AG04450 (cell line): ENCODE data around the gene PRKG1. TPM values are rescaled to one million over a fixed set of nuclear protein-coding genes. Genes with fewer than 3 reads are reported as not detected.

Experiments used
- CTCF ChIA-PET: fragments of 300-600, 350-600 bp; formaldehyde crosslinking; extraction: SDS; loops from one replicate; lab custom pipeline; 2022; ENCODE audit warnings: antibody characterized with exemption, inconsistent platforms; lab: Charles Lee
- POLR2A ChIA-PET: fragments of 350-600 bp; formaldehyde crosslinking; extraction: SDS; loops from one replicate; lab custom pipeline; 2021; ENCODE audit warnings: antibody characterized with exemption, inconsistent platforms; lab: Yijun Ruan, JAX
- DNase-seq: peaks from one replicate; pipeline ENCODE4 v3.0.0-alpha.2; 2011; ENCODE audit warnings: low read depth, low spot score
- H3K27ac ChIP-seq: one replicate; pipeline ENCODE4 v1.5.1; 2012; ENCODE audit warnings: low read depth, low read length, control low read depth
- H3K27me3 ChIP-seq: one replicate; pipeline ENCODE4 v1.6.0; 2012; ENCODE audit warnings: low read length; ENCODE audit not compliant: control insufficient read depth, insufficient read depth
- H3K4me3 ChIP-seq: 2 replicates; pipeline ENCODE4 v1.5.1; 2011; ENCODE audit warnings: mild to moderate bottlenecking, low read depth, low read length, control low read depth
- H3K9me3 ChIP-seq: 2 replicates; pipeline ENCODE4 v1.5.1; 2012; ENCODE audit warnings: low read length; ENCODE audit not compliant: control insufficient read depth, insufficient read depth
- polyA plus RNA-seq: library from polyadenylated mRNA; depleted of rRNA; stranded (reverse); fragments of >200 nt; gene quantifications from 2 replicates; pipeline ENCODE4 v1.2.3, GENCODE V29; 2011
- TF ChIP-seq, protein P1 (sequence below): IDR thresholded peaks from 2 replicates; pipeline ENCODE4 v1.5.1; 2011; ENCODE audit warnings: low read depth, low read length, control low read depth, inconsistent platforms

The PRKG1 gene
- polyA plus RNA-seq, 1 experiment = 19.0 TPM

DNA sequence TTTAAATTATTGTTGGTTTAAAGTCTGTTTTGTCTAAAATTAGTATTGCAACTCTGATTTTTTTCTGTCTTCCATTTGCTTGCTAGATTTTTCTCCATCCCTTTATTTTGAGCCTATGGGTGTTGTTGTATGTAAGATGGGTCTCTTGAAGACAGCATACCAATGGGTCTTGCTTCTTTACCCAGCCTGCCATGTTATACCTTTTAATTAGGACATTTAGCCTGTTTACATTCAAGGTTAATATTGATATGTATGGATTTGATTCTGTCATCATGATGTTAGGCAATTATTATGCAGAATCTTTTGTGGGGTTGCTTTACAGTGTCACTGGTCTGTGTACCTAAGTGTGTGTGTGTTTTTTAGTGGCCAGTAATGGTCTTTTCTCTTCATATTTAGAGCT, 906.5 kb downstream of the PRKG1 start:
- TF ChIP-seq, protein P1, sequence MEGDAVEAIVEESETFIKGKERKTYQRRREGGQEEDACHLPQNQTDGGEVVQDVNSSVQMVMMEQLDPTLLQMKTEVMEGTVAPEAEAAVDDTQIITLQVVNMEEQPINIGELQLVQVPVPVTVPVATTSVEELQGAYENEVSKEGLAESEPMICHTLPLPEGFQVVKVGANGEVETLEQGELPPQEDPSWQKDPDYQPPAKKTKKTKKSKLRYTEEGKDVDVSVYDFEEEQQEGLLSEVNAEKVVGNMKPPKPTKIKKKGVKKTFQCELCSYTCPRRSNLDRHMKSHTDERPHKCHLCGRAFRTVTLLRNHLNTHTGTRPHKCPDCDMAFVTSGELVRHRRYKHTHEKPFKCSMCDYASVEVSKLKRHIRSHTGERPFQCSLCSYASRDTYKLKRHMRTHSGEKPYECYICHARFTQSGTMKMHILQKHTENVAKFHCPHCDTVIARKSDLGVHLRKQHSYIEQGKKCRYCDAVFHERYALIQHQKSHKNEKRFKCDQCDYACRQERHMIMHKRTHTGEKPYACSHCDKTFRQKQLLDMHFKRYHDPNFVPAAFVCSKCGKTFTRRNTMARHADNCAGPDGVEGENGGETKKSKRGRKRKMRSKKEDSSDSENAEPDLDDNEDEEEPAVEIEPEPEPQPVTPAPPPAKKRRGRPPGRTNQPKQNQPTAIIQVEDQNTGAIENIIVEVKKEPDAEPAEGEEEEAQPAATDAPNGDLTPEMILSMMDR = no peak
- no peaks in the 10 kb centered on the region for H3K9me3 ChIP-seq
- ChIA-PET CTCF (interaction anchor here (1.3 kb wide), 1 partner anchor 20 kb away, joined by 3 read pairs; no protein-coding TSS in a partner anchor), POLR2A (no interaction called here)
- no peak overlapping the region for H3K27ac ChIP-seq
- no peak for DNase-seq
- H3K27me3 ChIP-seq = no peaks in the 10 kb centered on the region
- H3K4me3 ChIP-seq = no peak overlapping the region

- H3K4me3 ChIP-seq = no peak overlapping the region
- TF ChIP-seq, protein P1 = no peak
- no peaks in the 10 kb centered on the region for H3K9me3 ChIP-seq
- DNase-seq = no peak
- H3K27me3 ChIP-seq = no peaks in the 10 kb centered on the region
- ChIA-PET CTCF (interaction anchor here (1.3 kb wide), 1 partner anchor 21 kb away, joined by 3 read pairs; no protein-coding TSS in a partner anchor), POLR2A (no interaction called here)
- H3K27ac ChIP-seq = no peak overlapping the region
These were observed 907.4 kb downstream of the PRKG1 start for GRCh38 chr10:51981731-51982130.

GRCh38 chr10:51983481-51983880, 909.2 kb downstream of the PRKG1 start:
- POLR2A ChIA-PET = no interaction called here
- H3K27ac ChIP-seq = no peak overlapping the region
- H3K9me3 ChIP-seq = no peaks in the 10 kb centered on the region
- no peak overlapping the region for H3K4me3 ChIP-seq
- no peaks in the 10 kb centered on the region for H3K27me3 ChIP-seq
- TF ChIP-seq, protein P1 = no peak
- CTCF ChIA-PET = interaction anchor here (1.2 to 1.3 kb wide), 2 partner anchors 20 to 233 kb away, joined by 3 to 4 read pairs; no protein-coding TSS in a partner anchor
- no peak for DNase-seq

- ChIA-PET CTCF (no interaction called here), POLR2A (no interaction called here)
- Histone ChIP-seq H3K27me3 (no peaks in the 10 kb centered on the region), H3K4me3 (no peak overlapping the region), H3K9me3 (no peaks in the 10 kb centered on the region), H3K27ac (no peak overlapping the region)
- TF ChIP-seq, protein P1 = no peak
- no peak for DNase-seq
These were observed 911.0 kb downstream of the PRKG1 start for GRCh38 chr10:51985336-51985735.

- TF ChIP-seq, protein P1 = no peak
- Histone ChIP-seq H3K9me3 (no peaks in the 10 kb centered on the region), H3K27ac (no peak overlapping the region), H3K27me3 (no peaks in the 10 kb centered on the region), H3K4me3 (no peak overlapping the region)
- CTCF ChIA-PET = no interaction called here
- POLR2A ChIA-PET = no interaction called here
- DNase-seq = no peak
These were observed 912.2 kb downstream of the PRKG1 start for GRCh38 chr10:51986516-51986915.
